LNCaP clone FGC (cell line): ENCODE measurements around the gene ALDOA.

Experiments
- DNase-seq: peaks from one replicate; pipeline ENCODE4 v3.0.0-alpha.2; 2011; ENCODE audit warnings: low read depth
- H3K4me3 ChIP-seq: 2 replicates; pipeline ENCODE4 v1.5.1; 2011; ENCODE audit warnings: mild to moderate bottlenecking, low read depth, low read length, control low read depth
- TF ChIP-seq, protein P1 (sequence below): IDR thresholded peaks from 2 replicates; pipeline ENCODE4 v1.5.1; 2012; ENCODE audit warnings: mild to moderate bottlenecking; ENCODE audit not compliant: control insufficient read depth, insufficient read depth; ENCODE audit errors: extremely low read depth

Gene ALDOA

DNA sequence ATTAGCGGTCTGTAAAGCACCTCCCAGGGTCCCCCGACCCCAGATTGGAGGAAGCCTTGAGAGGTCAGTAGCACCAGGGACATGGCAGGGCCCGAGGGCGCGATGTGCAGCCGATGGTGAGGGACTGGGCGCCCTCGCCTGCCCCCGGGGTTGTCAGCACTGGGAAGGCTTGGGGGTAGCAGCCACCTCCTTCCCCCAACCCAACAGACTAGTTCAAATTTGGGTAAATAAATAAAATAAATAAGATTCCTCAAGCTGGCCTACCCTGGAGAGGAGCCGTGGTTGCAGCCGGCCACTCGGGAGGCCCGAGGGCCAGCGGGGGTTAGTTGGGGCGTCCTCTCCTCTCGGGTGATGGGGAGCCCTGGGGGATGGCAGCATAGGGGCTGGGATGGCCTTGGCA lies 41.1 kb upstream of the ALDOA start:
- TF ChIP-seq, protein P1, sequence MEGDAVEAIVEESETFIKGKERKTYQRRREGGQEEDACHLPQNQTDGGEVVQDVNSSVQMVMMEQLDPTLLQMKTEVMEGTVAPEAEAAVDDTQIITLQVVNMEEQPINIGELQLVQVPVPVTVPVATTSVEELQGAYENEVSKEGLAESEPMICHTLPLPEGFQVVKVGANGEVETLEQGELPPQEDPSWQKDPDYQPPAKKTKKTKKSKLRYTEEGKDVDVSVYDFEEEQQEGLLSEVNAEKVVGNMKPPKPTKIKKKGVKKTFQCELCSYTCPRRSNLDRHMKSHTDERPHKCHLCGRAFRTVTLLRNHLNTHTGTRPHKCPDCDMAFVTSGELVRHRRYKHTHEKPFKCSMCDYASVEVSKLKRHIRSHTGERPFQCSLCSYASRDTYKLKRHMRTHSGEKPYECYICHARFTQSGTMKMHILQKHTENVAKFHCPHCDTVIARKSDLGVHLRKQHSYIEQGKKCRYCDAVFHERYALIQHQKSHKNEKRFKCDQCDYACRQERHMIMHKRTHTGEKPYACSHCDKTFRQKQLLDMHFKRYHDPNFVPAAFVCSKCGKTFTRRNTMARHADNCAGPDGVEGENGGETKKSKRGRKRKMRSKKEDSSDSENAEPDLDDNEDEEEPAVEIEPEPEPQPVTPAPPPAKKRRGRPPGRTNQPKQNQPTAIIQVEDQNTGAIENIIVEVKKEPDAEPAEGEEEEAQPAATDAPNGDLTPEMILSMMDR = no peak
- H3K4me3 ChIP-seq = no peak overlapping the region
- no peak for DNase-seq

DNA sequence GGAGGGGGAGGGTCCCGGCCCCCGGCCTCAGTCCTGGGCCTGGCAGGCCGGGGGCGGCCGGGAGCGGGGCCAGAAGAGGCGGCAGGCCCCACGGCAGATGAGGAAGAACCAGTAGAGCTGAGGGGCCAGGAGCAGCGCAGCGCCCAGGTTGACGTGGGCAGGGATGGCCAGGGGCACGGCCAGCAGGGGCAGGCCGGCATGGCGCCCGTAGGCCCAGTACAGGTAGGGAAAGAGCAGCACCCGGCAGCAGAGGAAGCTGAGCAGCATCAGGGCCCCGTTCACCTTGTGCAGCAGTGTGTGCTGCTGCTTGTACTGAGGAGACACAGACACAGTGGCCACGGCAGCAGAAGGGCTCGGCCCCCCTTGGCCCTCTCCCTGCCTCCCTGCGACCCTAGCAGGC lies 40.4 kb upstream of the ALDOA start:
- no peak overlapping the region for H3K4me3 ChIP-seq

DNA sequence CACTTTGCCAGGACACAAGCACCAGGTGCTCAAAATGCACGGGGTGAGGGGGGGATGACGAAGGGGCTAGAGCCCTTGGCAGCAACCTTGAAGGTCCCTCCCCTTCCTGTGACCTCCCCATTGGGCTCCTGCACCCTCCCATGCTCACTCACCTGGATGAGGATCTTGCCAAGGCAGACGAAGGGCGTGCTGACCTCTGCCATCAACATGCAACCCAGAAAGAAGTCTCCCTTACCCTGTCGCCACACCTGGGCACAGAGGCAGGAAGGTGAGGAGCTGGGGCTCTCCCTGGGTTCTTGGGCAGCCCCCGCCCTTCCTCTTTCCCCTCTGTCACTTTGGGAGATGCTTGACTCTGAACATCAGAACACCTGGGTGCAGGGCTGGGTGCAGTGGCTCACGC lies 40.0 kb upstream of the ALDOA start:
- no peak overlapping the region for H3K4me3 ChIP-seq
- TF ChIP-seq, protein P1 = no peak
- no peak for DNase-seq

More for the DNA sequence above, 40.4 kb upstream of the ALDOA start:
- TF ChIP-seq, protein P1 = no peak
- no peak for DNase-seq

DNA sequence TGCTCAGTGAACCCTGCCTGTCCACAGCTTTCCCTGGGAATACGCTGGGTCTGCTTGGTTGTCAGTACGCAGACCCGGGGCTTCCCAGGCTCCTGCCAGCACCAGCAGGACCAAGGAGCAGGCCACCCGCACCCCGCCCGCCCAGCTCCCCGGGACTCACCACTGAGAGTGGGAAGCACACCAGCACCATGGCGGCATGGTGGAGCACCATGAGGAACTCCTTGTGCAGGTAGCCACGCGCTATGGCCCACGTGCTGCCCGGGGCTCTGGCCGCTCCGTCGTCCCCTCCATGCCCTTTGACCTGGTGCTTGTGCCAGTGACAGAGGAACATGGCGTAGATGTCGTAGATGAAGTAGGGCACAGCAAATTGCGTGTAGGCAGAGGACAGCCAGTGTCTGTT lies 39.1 kb upstream of the ALDOA start:
- TF ChIP-seq, protein P1 = no peak
- DNase-seq = no peak
- H3K4me3 ChIP-seq = no peak overlapping the region

DNA sequence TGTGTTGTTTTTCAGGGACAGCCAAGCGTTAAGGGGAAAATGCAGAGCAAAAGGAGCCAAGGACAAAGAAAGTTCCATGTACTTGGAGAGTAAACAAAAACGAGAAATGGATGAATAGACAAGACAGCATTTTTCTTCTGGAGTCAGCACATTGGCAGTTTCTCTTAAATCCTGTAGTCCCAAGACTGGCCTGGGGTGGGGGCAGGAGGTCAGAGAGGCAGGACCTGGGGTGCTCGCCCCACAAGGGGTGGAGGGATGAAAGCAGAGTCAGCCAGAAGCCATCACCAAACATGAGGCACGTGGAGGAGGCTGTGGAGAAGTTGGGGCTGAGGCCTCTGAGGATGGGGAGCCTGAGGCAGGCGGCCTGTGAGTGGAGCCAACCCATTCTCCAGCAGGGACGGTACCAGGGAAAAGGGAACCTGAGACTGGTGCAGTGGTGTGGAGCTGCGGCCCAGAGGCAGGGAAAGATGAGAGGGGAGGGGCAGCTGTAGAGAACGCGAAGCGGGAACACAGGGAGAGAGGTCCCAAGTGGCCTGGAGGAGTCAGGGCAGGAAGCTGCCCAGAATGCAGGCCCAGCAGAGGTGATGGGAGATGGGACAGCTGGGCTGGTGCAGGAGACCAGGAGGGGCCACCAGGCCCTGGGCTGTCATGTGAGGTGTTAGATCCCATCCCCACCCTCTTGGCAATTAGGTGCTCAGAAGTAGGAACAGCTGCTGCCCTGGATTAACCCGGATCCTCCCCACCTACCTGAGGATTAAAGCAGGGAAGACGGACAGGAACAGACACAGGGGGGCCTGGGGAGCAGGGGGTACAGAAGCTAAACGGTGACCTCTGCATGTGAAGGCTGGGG lies 37.7 kb upstream of the ALDOA start:
- DNase-seq = no peak
- TF ChIP-seq, protein P1 = no peak
- H3K4me3 ChIP-seq = no peak overlapping the region

DNA sequence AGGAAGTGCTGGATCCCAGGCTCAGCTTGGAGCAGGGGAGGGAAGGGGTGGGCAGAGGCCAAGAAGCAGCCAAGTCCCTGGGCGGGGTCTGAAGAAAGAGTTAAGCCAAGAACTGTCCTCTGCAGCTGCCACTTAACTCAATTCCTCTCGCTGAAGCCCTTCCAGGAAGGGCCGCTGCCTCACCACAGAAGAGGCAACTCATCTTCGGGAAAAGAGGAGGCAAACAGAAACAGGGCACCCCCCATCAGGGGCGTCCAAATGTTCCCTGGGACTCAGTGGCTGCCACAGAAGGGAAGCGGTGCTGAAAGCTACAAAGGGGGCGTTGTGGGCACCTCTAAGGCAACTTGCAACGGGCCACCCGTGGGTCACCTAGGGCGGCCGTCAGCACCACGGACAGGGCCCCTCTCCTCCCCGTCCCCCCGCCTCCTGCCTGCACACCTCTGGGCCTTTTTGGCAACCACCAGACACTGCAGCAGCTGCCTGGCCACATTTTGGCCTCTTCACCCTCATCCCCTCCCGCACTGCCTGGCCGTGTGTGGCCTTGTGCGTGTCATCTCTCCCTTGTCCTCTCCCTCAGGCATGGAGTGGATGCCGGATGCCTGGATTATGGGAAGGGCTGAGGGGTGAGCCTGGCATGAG lies 37.0 kb upstream of the ALDOA start:
- DNase-seq = no peak
- TF ChIP-seq, protein P1 = no peak
- no peak overlapping the region for H3K4me3 ChIP-seq
